AG09319 (cell line): Measurements from ENCODE around the gene ZKSCAN1.
A peak's percentile ranks its signal among the peaks of the same experiment; 100 is the strongest.

Experiments used
- DNase-seq: peaks from one replicate; pipeline ENCODE4 v3.0.0-alpha.2; 2010; ENCODE audit warnings: low read depth; ENCODE audit errors: extremely low read depth
- TF ChIP-seq, protein P1 (sequence below): IDR thresholded peaks from 2 replicates; pipeline ENCODE4 v1.5.1; 2011; ENCODE audit warnings: low read depth, mild to moderate bottlenecking, inconsistent platforms, low read length, moderate library complexity

ZKSCAN1 gene

GRCh38 chr7:100063376-100063775 is 48.0 kb downstream of the ZKSCAN1 start:
- no peak for DNase-seq
- TF ChIP-seq, protein P1, sequence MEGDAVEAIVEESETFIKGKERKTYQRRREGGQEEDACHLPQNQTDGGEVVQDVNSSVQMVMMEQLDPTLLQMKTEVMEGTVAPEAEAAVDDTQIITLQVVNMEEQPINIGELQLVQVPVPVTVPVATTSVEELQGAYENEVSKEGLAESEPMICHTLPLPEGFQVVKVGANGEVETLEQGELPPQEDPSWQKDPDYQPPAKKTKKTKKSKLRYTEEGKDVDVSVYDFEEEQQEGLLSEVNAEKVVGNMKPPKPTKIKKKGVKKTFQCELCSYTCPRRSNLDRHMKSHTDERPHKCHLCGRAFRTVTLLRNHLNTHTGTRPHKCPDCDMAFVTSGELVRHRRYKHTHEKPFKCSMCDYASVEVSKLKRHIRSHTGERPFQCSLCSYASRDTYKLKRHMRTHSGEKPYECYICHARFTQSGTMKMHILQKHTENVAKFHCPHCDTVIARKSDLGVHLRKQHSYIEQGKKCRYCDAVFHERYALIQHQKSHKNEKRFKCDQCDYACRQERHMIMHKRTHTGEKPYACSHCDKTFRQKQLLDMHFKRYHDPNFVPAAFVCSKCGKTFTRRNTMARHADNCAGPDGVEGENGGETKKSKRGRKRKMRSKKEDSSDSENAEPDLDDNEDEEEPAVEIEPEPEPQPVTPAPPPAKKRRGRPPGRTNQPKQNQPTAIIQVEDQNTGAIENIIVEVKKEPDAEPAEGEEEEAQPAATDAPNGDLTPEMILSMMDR = no peak

DNA sequence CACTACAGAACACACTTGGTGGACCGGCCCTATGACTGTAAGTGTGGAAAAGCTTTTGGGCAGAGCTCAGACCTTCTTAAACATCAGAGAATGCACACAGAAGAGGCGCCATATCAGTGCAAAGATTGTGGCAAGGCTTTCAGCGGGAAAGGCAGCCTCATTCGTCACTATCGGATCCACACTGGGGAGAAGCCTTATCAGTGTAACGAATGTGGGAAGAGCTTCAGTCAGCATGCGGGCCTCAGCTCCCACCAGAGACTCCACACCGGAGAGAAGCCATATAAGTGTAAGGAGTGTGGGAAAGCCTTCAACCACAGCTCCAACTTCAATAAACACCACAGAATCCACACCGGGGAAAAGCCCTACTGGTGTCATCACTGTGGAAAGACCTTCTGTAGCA is 48.8 kb downstream of the ZKSCAN1 start:
- TF ChIP-seq, protein P1 = no peak
- no peak for DNase-seq

- peak; percentile 87 for DNase-seq
- TF ChIP-seq, protein P1 = no peak
Observed at GRCh38 chr7:100065452-100066186, 50.2 kb downstream of the ZKSCAN1 start.

GRCh38 chr7:100066953-100067352 is 51.6 kb downstream of the ZKSCAN1 start:
- TF ChIP-seq, protein P1 = no peak
- no peak for DNase-seq

DNA sequence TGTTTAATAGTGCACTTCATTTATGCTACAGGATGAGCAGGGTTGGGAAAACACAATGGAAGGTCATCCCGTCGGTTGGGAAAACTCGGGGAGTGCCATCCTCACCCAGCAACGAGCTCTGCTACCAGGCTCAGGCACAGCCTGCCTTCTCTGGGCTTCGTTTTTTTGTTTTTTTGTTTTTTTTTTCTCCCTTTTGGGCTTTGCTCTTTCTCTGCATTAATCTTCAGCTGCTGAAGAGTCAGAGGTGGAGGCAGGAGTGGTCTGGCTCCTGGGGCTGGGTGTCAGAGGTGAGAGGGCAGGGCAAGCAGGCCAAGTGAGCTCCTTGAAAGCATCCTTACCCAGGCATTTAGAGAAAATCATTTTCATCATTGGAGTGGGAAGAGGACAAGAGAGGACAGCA is 54.6 kb downstream of the ZKSCAN1 start:
- TF ChIP-seq, protein P1 = no peak
- no peak for DNase-seq

GRCh38 chr7:100071018-100071723 is 55.8 kb downstream of the ZKSCAN1 start:
- TF ChIP-seq, protein P1 = no peak

DNA sequence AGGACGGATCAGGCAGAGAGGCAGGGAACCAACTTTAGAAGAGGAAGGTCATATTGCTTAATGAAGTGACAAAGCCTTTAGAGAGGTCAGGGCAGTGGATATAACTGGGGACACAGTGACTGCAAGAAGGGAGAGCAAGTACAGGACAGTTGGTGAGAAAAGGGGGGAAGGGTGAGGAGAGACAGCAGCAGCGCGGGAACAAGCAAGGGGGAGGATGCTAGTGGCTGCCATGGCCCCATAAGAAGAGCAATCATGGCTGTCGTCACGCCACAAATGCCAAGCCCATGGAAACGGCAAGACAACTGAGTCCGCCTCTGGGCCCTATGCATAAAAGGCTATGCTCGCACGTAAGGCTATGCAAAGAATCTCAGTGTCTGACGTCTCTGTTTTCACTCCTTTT is 57.1 kb downstream of the ZKSCAN1 start:
- DNase-seq = no peak
- TF ChIP-seq, protein P1 = no peak

More at GRCh38 chr7:100071018-100071723, 55.8 kb downstream of the ZKSCAN1 start:
- no peak for DNase-seq
